Inferior parietal cortex (tissue), 1 donor: ENCODE data around the gene OR2S2.
"Not testable (repeated sequence)": the region's sequence is repeated elsewhere in the genome, so short reads cannot be mapped to it uniquely, and the experiment has no call there.

ENCODE experiments used
- DNase-seq: peaks from one replicate; pipeline ENCODE4 v3.0.0-alpha.2; 2016; ENCODE audit errors: extremely low spot score

The OR2S2 gene

GRCh38 chr9:35933550-35934067 lies 24.3 kb downstream of the OR2S2 start:
- DNase-seq, result no peak

GRCh38 chr9:35932735-35933134 lies 25.2 kb downstream of the OR2S2 start:
- no peak for DNase-seq

DNA sequence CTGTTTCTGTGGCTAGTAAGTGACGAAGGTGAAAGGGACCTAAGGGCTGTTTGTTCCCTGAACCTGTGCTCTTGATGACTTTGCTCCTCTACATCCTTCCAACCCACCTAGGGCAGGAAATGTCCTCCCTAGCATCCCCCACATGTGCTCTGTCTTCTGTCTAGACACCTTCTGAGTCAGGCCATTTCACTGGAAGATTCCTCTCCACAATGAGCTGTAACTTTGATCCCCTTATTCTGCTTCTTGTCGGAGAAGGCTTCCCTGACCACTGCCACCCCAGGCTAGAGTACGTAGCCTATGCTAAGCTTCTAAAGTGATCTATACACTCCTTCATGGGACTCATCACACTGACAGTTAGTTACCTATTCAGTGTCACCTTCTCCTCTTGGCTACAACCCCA lies 27.0 kb downstream of the OR2S2 start:
- DNase-seq, result no peak

DNA sequence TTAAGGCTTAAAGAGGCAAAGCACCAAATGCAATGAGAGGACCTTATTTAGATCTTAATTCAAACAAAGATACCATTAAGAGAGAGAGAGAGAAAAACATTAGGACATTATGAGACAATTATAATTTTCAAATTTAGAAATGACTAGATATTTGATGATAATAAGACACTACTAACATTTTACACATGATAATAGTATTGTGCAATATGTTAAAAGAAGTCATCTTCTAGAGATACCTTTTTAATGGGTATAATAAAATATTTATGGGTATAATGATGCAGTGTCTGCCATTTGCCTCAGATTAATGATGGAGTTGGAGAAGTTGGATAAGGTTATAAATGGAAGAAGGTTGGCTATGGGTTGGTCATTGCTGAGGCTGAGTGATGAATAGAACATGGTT lies 27.4 kb downstream of the OR2S2 start:
- DNase-seq, result no peak

GRCh38 chr9:35929453-35929718 lies 28.6 kb downstream of the OR2S2 start:
- DNase-seq, result no peak

DNA sequence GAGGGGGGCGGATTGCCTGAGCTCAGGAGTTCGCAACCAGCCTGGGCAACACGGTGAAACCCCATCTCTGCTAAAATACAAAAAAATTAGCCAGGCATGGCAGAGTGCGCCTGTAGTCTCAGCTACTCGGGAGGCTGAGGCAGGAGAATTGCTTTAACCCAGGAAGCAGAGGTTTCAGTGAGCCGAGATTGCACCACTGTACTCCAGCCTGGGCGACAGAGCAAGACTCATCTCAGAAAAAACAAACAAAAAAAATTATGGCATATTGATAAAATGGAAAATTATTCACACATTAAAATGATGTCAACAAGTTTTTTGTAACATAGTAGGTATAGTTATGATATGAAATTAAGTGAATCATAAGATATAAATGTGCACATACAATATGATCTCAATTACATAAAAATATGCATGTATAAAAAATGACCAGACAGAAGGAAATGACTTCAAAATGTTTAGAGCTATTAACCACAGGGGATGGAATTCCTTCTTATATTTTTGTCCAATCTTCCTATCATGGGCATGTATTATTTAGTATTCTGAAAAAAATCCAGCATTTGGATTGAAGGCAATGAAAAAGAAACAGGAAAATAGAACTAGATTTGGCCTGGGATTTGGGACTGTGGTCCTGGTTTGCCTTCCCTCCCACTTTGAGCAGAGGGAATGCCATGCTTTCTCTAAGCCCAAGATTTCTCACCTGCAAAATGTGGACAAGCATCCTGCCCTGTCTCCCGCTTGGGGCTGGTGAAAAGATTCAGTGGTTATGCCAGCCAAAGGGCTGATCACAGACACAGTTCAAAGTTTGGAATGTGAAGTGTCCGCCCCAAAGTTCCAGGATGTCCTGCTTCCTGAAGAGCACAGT lies 29.1 kb downstream of the OR2S2 start:
- no peak for DNase-seq

- peak; percentile 57 for DNase-seq
These were observed 33.8 kb downstream of the OR2S2 start for GRCh38 chr9:35923927-35924763.

DNA sequence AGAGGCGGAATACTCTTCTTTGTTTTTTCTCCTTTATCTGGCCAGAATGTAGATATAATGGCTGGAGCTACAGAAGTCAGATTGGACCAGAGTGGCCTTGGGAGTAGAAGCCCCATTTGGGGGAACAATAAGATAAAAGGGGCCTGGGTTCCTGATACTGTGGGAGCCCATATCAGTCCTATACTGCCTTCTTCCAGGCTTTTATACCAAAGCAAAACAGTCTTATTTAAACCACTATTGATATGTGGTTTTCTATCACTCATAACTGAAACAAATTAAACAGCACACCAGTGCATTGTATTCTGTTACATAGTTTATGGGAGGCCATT lies 34.4 kb downstream of the OR2S2 start:
- DNase-seq, result no peak

GRCh38 chr9:35920051-35920620 lies 37.8 kb downstream of the OR2S2 start:
- DNase-seq, result no peak

- DNase-seq, result no peak
These were observed 38.5 kb downstream of the OR2S2 start for GRCh38 chr9:35919212-35920008.

DNA sequence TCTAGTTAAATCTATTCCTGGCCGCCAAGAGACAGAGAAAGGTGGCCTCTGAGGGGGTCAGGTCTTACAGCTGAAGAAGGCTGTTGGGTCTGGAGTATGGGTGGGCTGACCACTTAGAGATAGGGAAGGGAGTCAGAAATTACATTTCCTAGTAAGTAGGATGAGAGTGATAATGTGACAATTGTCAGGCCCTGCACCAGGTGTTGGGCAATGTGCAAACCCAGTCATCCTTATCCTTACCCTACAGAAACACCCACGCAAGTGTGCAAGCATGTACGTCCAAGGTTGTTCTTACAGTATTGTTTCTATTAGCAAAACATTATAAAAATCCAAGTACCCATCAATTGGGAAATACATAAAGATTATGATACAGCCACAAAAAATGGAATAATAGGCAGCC lies 39.2 kb downstream of the OR2S2 start:
- no peak for DNase-seq

- DNase-seq, result no peak
These were observed 40.7 kb downstream of the OR2S2 start for GRCh38 chr9:35917261-35917660.

GRCh38 chr9:35915681-35916294 lies 42.2 kb downstream of the OR2S2 start:
- no peak for DNase-seq

DNA sequence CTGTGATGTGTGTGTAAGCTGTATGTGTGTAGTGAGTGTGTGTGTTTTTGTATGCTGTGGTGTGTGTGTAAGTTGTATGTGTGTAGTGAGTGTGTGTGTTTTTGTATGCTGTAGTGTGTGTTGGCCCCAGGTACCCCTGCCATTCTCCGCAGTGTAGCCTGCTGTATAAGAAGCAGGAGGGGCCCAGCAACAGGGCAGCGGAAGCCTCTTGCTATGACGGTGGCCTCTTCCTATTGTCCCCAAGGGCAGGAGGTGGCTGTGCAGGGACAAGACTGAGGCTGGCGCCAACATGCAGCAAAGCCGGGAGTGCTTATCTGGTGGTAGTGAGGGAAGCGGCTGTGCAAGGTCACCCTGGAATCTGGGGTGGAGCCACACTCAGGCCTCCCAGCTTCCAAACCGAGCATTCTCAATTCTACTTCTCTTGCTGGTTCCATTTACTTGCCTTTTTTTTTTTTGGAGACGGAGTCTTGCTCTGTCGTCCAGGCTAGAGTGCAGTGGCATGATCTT lies 43.6 kb downstream of the OR2S2 start:
- DNase-seq, result no peak

GRCh38 chr9:35913429-35913828 lies 44.5 kb downstream of the OR2S2 start:
- not testable (repeated sequence) for DNase-seq

DNA sequence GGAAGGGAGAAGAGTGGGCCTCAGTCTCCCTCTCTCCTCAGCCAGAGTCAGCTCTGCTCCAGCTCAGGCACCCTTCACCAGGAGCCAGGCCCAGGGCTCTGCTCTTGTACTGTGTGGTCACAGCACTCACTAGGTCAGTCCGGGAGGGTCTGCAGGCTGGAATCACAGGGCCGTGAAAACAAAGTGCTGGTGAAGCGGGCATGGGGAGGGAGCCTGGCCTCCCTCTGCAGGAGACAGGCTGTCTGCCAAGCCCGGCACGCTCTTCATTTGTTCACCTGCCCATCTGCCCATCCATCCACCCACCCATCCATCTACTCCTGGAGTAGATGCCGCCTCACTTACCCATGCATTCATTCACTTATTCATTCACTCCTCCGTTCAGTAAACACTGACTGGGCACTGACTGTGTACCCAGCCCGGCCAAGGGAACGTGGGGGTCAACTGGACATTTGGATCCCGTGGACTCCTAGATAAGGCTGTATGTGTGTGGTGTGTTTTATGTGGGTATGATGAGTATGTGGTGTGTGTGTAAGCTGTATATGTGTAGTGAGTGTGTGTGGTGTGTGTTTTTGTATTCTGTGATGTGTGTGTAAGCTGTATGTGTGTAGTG lies 45.1 kb downstream of the OR2S2 start:
- DNase-seq, result no peak

DNA sequence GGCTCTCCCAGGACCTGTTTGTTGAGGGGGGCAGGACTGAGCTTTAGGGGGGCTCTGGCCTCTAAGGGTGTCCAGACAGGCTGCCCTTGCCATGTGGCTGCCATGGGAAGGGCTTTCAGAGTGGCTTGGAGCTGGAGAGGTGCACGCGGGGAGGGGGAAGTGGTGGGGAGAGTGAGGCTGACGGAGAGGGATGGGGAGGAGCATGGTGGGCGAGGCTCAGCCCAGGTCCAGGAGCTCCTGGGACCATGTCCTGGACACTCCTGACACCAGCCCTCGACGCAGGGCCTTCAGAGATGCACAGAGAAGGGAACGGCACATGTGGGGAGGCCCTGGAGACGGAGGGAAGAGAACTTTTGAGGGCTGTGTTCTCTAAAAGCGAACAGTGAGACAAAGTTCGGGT lies 46.3 kb downstream of the OR2S2 start:
- DNase-seq, result no peak

DNA sequence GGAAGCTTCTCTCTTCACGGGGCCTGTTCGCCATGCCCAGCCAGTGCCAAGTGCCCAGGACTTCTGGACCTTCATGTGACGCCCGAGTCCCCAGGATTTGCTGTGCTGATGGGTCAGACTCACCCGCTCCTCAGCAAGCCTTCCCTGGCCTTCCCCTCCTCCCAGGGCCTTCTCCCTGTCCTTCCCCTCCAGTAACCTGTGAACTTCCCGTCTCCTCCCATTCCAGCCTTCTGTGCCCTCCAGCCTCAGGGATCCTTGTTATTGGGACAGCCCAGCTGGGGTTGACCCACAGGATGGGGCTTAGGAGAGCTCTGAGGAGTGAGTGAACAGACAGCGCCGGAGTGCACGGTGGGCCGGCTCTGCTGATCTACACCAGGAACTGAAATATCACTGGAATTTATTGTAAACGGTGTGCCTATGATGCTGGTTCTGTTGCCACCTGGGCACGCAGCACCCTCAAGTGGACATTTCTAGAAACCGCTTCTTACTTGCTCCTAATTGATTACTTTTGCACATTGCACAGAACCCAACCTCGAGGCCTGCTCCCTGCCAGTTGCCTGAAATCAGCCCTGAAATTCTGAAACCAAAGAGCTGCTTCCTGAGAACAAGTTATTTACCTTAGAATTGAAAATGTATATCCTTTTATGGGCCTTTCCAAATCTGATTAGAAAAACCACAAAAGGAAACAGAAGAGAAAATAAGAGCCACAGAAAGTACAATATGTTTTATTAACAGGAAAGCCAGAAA lies 47.2 kb downstream of the OR2S2 start:
- DNase-seq, result no peak

DNA sequence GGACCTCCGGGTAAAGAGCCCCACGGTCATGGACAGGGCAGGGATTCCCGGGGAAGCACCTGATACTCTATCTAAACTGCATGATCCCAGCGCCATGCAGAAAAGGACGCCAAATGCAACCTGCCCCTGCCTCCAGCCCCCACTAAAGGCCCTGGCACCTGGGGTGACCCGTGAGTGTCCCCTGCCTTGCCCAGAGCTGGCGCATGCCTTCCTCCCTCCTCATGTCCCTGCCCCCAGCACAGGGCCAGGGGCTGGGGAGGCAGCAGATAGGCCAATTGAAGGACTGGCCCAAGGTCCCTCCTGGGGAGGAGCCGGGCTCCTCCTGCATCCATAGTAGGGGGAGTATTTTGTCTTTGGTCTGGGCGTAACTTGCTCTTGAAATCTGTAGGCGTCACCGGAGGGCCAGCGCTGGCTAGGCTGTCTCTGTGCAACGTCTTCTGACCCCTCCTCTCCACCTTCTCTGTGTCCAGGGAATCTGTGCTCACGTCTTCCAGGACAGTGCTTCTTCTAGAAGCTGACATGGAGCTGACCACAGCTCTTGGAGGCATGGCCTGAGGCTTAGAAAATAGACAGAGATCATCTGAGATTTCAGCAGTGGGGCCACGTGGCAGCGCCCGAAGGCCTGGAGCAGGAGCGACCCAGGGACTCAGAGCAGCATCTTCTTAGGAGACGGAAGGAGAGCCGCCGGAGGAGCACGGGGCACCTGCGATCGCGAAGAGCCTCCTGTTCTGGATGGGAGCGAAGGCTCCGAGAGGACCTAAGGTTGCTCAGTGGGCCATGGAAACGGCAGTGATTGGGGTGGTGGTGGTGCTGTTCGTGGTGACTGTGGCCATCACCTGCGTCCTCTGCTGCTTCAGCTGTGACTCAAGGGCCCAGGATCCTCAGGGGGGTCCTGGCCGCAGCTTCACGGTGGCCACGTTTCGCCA lies 48.0 kb downstream of the OR2S2 start:
- no peak for DNase-seq
